GM13976 (cell line): Measurements from ENCODE around the gene NKD1.

Experiments used
- DNase-seq: peaks from one replicate; pipeline ENCODE4 v3.0.0; 2012; ENCODE audit warnings: low spot score
- in situ Hi-C: fragments of 300-500 bp; cut with MboI; formaldehyde crosslinking; loops from one replicate; pipeline ENCODE4 v1.12.0; 2022; ENCODE audit warnings: low sequenced_read_pairs, mixed read lengths, inconsistent platforms; ENCODE audit not compliant: unreplicated experiment
- TF ChIP-seq, protein P1 (sequence below): IDR thresholded peaks from 2 replicates; pipeline ENCODE4 v1.5.1; 2012; ENCODE audit warnings: borderline replicate concordance, mild to moderate bottlenecking; ENCODE audit not compliant: insufficient read depth; ENCODE audit errors: extremely low read depth, missing control alignments, control extremely low read depth

Gene NKD1

GRCh38 chr16:50619702-50620491 is 71.7 kb downstream of the NKD1 start:
- DNase-seq, result no peak
- TF ChIP-seq, protein P1, sequence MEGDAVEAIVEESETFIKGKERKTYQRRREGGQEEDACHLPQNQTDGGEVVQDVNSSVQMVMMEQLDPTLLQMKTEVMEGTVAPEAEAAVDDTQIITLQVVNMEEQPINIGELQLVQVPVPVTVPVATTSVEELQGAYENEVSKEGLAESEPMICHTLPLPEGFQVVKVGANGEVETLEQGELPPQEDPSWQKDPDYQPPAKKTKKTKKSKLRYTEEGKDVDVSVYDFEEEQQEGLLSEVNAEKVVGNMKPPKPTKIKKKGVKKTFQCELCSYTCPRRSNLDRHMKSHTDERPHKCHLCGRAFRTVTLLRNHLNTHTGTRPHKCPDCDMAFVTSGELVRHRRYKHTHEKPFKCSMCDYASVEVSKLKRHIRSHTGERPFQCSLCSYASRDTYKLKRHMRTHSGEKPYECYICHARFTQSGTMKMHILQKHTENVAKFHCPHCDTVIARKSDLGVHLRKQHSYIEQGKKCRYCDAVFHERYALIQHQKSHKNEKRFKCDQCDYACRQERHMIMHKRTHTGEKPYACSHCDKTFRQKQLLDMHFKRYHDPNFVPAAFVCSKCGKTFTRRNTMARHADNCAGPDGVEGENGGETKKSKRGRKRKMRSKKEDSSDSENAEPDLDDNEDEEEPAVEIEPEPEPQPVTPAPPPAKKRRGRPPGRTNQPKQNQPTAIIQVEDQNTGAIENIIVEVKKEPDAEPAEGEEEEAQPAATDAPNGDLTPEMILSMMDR, result no peak
- in situ Hi-C loops, result no loop called here

GRCh38 chr16:50620646-50621451 is 72.7 kb downstream of the NKD1 start:
- in situ Hi-C loops, result no loop called here
- DNase-seq, result no peak
- TF ChIP-seq, protein P1, result no peak

DNA sequence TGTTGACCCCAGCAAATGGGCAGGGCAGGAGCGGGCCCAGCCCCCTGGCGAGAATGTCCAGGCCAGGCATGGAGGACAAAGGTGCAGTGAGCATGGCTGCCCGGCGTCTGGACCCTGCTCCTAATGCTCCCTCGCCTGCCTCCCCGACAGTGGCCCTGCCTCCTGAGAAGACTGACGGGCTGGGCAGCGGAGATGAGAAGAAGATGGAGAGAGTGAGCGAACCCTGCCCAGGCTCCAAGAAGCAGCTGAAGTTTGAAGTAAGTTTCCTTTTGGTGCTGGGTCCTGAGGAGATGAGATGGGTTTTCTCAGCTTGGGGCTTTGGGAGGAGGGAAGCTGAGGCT is 73.2 kb downstream of the NKD1 start:
- in situ Hi-C loops, result no loop called here
- TF ChIP-seq, protein P1, result no peak

GRCh38 chr16:50622029-50622428 is 73.8 kb downstream of the NKD1 start:
- in situ Hi-C loops, result no loop called here
- DNase-seq, result no peak
- TF ChIP-seq, protein P1, result no peak

More for the DNA sequence above, 73.2 kb downstream of the NKD1 start:
- DNase-seq, result no peak

DNA sequence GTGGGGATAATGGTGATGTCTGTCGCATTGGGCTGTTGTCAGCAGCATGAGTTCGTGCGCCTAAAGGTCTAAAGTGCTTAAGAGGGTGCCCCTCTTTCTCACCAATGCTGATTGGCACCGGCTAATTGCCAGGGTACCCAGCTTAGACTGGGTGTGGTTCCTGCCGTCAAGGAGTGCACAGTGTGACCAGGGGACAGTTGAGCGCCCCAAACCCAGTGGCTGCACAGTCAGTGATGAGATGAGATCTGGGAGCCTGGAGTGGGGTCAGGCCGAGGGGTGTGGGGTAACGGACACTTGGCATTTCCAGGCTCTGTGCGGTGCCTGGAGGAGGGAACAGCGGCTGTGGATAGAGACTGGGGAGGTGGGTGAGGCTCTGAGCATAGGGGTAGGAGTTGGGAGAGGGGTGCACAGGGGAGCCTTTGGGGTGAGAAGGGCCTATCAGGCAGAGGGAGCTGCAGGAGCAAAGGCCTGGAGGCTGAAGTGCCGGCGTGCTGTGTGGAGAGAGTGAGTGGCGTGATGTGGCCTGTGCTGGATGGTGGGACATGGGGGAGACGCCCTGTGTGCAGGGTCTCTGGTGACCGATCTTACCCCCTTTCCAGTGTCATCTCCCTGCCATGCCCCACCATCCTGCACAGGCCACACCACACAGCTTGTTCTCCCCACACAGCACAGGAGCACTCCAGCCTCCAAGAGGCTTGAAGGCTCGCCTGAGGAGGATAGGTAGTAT is 74.6 kb downstream of the NKD1 start:
- in situ Hi-C loops, result no loop called here
- TF ChIP-seq, protein P1, result no peak
- no peak for DNase-seq

- DNase-seq, result no peak
- TF ChIP-seq, protein P1, result no peak
- in situ Hi-C loops, result no loop called here
Measured at GRCh38 chr16:50624449-50624970, 76.3 kb downstream of the NKD1 start.
